NT2/D1 (cell line): ENCODE results near the gene CCDC87.

Experiments
- DNase-seq: peaks from one replicate; pipeline ENCODE4 v3.0.0-alpha.2; 2011; ENCODE audit warnings: low read depth, low spot score
- H3K27me3 ChIP-seq: 2 replicates; pipeline ENCODE4 v1.6.0; 2011; ENCODE audit warnings: mild to moderate bottlenecking; ENCODE audit not compliant: insufficient read length, insufficient read depth
- H3K36me3 ChIP-seq: 2 replicates; pipeline ENCODE4 v1.6.1; 2011; ENCODE audit warnings: mild to moderate bottlenecking, low read length, mixed read lengths; ENCODE audit not compliant: insufficient read depth, insufficient read length
- H3K4me1 ChIP-seq: 2 replicates; pipeline ENCODE4 v1.5.1; 2011; ENCODE audit not compliant: insufficient read depth, insufficient read length
- H3K4me3 ChIP-seq: 2 replicates; pipeline ENCODE4 v1.5.1; 2011; ENCODE audit warnings: low read depth; ENCODE audit not compliant: insufficient read length
- H3K9ac ChIP-seq: 2 replicates; pipeline ENCODE4 v1.6.0; 2011; ENCODE audit warnings: low read depth; ENCODE audit not compliant: insufficient read length
- H3K9me3 ChIP-seq: 2 replicates; pipeline ENCODE4 v1.5.1; 2011; ENCODE audit warnings: mild to moderate bottlenecking, low read length; ENCODE audit not compliant: insufficient read depth
- SUZ12 ChIP-seq: IDR thresholded peaks from 2 replicates; pipeline ENCODE4 v1.6.1; 2011; ENCODE audit not compliant: insufficient read length, insufficient read depth; ENCODE audit errors: extremely low read depth
- YY1 ChIP-seq: IDR thresholded peaks from 2 replicates; pipeline ENCODE4 v1.6.1; 2011; ENCODE audit not compliant: insufficient read length, insufficient read depth
- ZNF274 ChIP-seq: IDR thresholded peaks from 2 replicates; pipeline ENCODE4 v1.6.1; 2011; ENCODE audit warnings: mild to moderate bottlenecking, low read depth, low read length

The CCDC87 gene

DNA sequence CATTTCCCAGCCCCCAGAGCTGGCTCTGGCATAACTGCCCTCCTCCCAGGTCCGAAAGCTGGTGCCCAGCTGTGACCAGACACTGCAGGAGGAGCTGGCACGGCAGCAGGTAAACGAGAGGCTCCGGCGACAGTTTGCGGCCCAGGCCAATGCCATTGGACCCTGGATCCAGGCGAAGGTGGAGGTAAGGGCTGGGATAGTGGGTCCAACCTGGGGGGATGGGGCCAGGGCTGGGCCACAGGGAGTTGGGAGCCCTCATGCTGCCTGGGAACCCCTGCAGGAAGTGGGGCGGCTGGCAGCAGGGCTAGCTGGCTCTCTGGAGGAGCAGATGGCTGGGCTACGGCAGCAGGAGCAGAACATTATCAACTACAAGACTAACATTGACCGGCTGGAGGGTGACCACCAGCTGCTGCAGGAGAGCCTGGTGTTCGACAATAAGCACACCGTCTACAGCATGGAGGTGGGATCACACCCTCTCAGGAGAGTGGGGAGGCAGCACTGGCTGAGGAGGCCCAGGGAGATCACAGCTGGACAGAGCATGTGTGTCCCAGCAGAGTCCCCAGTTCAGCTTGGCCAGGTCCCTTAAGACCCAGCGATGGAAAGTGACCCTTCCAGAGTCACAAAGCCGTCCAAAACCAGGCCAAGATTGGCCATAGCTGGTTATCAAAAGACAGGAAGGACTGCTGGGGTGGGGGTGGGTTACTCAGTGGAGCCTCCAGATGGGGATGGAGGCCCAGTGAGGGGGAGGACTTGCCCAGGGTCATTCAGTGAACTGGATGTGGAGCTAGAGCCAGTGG is 31.5 kb downstream of the CCDC87 start:
- no peaks in the 10 kb centered on the region for H3K36me3 ChIP-seq
- H3K9ac ChIP-seq = no peak overlapping the region
- H3K9me3 ChIP-seq = no peaks in the 10 kb centered on the region
- no peak for DNase-seq
- peaks cover 4% of the 10 kb centered on the region for H3K4me1 ChIP-seq
- H3K4me3 ChIP-seq = no peak overlapping the region
- no peaks in the 10 kb centered on the region for H3K27me3 ChIP-seq
- TF ChIP-seq YY1 = no peak
- no peak for TF ChIP-seq ZNF274
- no peak for TF ChIP-seq SUZ12

DNA sequence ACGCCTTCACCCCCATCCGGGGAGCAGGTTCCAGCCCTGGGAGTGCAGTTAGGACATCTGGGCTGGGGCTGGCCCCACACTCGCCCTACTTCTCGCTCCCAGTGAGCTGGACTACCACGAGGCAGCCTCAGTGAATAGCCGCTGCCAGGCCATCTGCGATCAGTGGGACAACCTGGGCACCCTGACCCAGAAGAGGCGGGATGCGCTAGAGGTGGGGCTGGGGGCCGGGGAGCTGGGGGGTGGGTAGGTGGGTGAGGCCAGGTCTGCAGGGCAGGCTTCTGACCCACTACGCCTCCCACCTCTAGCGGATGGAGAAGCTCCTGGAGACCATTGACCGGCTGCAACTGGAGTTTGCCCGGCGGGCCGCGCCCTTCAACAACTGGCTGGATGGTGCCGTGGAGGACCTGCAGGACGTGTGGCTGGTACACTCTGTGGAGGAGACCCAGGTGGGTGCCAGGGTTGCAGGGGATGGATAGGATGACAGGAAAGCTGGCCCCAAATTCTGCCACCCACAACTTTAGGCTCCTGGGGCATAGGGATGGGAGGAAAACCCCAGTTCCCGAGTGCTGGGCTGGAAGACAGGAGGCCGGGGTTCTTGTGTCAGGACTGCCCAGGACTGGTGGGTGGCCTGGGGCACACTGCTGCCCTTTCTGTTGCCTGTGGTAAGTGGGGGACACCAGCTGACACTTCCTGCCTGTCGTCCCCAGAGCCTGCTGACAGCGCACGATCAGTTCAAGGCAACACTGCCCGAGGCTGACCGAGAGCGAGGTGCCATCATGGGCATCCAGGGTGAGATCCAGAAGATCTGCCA is 32.8 kb downstream of the CCDC87 start:
- DNase-seq = no peak
- Histone ChIP-seq H3K27me3 (no peaks in the 10 kb centered on the region), H3K9ac (no peak overlapping the region), H3K4me1 (peaks cover 4% of the 10 kb centered on the region), H3K9me3 (no peaks in the 10 kb centered on the region), H3K4me3 (no peak overlapping the region), H3K36me3 (no peaks in the 10 kb centered on the region)
- no peak for TF ChIP-seq ZNF274
- no peak for TF ChIP-seq SUZ12
- TF ChIP-seq YY1 = no peak

DNA sequence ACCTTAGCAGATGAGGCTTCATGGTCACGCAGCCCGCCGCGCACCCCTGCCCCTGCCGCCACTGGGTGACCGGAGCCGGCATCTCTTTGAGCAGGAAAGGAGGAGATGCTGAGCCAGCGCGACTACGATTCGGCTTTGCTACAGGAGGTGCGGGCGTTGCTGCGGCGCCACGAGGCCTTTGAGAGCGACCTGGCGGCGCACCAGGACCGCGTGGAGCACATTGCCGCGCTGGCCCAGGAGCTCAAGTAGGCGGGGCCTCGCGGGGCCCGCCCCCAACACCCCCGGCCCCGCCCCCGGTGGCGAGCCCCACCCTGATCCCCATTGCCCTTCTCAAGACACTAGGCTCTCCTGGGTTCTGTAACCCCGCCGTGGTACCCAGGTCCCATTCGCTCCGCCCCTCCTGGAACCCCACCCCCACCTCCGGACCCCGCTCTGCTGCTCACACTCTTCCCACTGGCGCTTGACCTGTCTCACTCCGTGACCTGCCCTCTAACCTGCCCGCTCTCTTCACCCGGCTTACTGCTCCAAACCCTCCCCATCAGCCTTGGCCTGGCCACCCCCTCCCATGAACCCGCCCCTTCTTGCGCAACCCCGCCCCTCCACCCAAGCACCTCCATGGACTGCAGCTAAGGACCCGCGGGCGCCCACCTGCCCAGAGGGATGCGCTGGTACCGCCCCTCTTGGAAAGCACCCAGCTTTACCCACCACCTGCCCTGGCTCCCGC is 33.6 kb downstream of the CCDC87 start:
- no peak for DNase-seq
- Histone ChIP-seq H3K9ac (no peak overlapping the region), H3K27me3 (no peaks in the 10 kb centered on the region), H3K9me3 (no peaks in the 10 kb centered on the region), H3K4me3 (no peak overlapping the region), H3K36me3 (no peaks in the 10 kb centered on the region), H3K4me1 (peaks cover 4% of the 10 kb centered on the region)
- no peak for TF ChIP-seq YY1
- TF ChIP-seq ZNF274 = no peak
- no peak for TF ChIP-seq SUZ12

DNA sequence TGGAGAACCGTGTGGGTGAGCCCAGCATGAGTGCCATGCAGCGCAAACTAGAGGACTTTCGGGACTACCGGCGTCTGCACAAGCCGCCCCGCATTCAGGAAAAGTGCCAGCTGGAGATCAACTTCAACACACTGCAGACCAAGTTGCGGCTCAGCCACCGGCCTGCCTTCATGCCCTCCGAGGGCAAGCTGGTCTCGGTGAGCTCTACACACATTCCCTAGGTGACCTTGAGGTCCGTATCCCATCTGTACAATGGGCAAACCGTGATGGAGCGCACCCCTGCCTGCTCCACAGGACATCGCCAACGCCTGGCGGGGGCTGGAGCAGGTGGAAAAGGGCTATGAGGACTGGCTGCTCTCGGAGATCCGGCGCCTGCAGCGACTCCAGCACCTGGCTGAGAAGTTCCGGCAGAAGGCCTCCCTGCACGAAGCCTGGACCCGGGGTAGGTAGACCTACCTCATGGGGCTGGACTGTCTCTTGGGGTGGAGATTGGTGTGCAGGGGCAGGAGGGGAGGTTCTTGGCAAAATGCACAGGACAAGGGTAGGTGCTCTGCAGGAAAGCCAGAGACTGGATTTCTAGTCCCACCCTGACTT is 35.0 kb downstream of the CCDC87 start:
- H3K9ac ChIP-seq = no peak overlapping the region
- H3K4me3 ChIP-seq = no peak overlapping the region
- no peaks in the 10 kb centered on the region for H3K36me3 ChIP-seq
- TF ChIP-seq SUZ12 (no peak), YY1 (no peak), ZNF274 (no peak)
- H3K9me3 ChIP-seq = no peaks in the 10 kb centered on the region
- H3K27me3 ChIP-seq = no peaks in the 10 kb centered on the region
- H3K4me1 ChIP-seq = peaks cover 4% of the 10 kb centered on the region
- DNase-seq = no peak

DNA sequence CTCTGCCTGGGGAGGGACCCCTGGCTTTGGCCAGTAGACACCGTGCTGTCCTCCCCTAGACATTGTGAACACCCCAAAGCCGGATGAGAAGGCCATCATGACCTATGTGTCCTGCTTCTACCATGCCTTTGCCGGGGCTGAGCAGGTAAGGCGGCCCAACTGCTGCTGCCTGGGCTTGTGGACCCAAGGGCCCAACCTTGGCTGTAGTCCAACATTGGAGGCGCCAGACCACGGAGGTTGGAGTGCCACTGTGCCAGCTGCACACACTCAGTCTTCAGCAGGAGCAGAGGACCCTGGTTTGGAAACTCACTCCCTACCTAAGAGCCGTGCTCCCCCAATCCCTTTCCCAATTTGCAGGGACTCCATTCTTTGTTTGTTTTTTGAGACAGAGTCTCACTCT is 36.8 kb downstream of the CCDC87 start:
- H3K4me1 ChIP-seq = peaks cover 8% of the 10 kb centered on the region
- H3K9me3 ChIP-seq = no peaks in the 10 kb centered on the region
- TF ChIP-seq SUZ12 = no peak
- no peak for TF ChIP-seq ZNF274
- no peak for TF ChIP-seq YY1
- no peaks in the 10 kb centered on the region for H3K36me3 ChIP-seq
- H3K4me3 ChIP-seq = no peak overlapping the region
- no peak for DNase-seq
- H3K9ac ChIP-seq = no peak overlapping the region
- H3K27me3 ChIP-seq = no peaks in the 10 kb centered on the region

DNA sequence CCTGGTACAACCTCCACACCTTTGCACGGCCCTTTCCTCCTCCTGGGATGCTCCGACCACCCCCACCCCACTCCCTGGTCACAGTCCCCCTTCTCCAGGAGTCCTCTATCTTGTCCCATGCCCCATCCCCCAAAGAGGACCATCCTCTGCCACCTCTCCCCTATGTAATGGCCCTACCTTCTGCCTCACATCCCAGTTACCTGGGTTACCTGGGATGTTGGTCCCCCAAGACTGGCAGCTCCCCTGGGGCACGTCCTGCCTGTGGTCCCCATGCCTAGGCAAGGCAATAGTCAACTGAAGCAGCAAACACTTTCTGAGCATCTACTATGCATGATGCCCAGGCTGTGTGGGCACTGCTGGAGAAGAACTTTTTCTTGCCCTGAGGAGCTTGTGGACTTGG is 37.4 kb downstream of the CCDC87 start:
- Histone ChIP-seq H3K4me1 (peaks cover 9% of the 10 kb centered on the region), H3K36me3 (no peaks in the 10 kb centered on the region), H3K9me3 (no peaks in the 10 kb centered on the region), H3K9ac (no peak overlapping the region), H3K4me3 (no peak overlapping the region), H3K27me3 (no peaks in the 10 kb centered on the region)
- TF ChIP-seq ZNF274 (no peak), YY1 (no peak), SUZ12 (no peak)
- no peak for DNase-seq
